ENCODE data around the gene FOXA3.
"Not testable (repeated sequence)": the region's sequence is repeated elsewhere in the genome, so short reads cannot be mapped to it uniquely, and the experiment has no call there.

Gene FOXA3

DNA sequence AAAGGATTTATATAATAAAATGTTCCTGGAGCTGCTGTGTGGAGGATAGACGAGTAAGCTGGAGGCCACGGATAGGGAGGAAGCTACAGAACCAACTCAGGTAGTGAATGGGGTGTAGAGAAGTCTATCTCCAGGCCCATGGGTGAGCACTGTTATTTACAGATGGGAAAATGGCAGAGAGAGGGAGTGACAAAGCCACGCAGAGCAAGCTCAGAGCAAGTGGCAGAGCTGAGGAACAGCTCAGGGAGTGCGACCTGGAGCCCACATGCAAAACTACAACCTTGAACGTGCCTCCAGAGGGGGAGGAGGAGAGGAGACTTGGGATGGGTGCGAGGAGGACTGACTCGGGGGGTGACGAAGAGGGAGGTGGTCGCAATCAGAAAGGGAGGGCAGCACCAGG is 35.6 kb upstream of the FOXA3 start:
- no peak for DNase-seq (ENCODE audit: low read depth in 2 of 2)

DNA sequence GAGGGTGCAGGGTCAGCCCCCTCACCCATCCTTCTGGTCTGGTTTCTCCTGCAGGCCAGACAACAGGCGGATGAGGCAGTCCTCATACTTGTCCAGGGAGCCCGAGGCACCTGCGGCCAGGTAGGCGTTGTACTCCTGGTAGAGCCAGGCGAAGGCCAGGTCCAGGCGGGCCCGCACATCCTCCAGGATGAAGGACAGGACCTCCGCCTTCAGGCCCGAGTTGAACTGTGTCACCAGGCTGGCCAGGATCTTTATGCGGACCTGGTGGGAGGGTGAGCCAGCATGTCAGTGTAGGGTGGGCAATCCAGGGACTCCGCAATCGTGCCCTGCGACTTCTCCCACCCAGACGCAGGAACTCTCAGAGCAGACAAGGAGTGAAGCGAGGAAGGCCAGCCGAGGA is 35.2 kb upstream of the FOXA3 start:
- DNase-seq (ENCODE audit: low read depth in 2 of 2): no peak

- DNase-seq (ENCODE audit: low read depth in 2 of 2): no peak
These were observed 29.2 kb upstream of the FOXA3 start for GRCh38 chr19:45834970-45835369.

- no peak for DNase-seq (ENCODE audit: low read depth in 2 of 2)
These were observed 21.9 kb upstream of the FOXA3 start for GRCh38 chr19:45842198-45842597.

DNA sequence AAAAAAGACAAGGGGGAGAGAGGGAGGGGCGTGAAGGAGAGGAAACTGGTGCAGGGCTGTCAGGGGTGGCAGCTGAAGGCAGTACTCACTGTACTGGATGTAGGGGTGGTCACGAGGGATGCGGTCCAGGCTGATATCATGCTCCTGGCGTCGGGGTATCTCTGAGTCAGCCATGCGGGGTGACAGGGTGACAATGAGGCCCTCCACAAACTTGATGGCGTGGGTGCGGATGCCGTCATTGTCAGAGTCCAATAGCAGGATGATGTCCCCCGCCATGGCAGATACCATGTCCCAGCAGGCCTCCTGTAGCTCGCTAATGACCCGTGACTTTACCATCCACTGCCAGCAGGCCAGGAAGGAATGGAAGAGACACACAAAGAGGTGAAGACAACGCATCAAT is 16.5 kb upstream of the FOXA3 start:
- no peak for DNase-seq (ENCODE audit: low read depth in 2 of 2)

- DNase-seq (ENCODE audit: low read depth in 2 of 2): no peak
These were observed 15.2 kb upstream of the FOXA3 start for GRCh38 chr19:45848922-45849321.

DNA sequence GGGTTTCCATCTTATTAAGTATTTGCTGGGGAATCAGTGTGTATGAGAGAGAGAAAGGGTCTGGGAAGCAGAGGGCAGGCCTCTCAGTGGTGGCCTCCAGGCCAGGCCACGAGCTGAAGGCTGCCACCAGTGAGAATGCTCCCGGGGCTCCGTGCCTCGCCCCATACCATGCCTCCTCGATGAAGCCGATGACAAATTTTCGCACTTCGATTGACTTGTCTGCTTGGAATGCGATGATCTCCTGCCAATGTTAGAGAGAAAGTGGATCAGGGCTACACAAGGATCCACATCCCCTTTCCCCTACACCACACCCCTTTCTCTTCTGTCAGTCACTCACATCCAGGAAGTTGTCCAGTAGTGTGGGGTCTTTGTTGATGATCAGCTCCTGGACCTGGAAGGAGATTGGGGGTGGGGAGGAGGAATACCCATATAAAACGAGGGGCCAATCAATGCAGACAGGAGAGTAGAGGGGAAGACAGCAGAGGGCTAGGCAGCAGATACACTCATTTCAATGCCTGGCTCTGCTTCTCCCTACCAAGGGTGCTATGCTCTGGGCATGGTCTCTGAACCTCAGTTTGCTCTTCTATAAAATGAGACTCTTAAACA is 11.9 kb upstream of the FOXA3 start:
- DNase-seq (ENCODE audit: low read depth in 2 of 2): no peak

DNA sequence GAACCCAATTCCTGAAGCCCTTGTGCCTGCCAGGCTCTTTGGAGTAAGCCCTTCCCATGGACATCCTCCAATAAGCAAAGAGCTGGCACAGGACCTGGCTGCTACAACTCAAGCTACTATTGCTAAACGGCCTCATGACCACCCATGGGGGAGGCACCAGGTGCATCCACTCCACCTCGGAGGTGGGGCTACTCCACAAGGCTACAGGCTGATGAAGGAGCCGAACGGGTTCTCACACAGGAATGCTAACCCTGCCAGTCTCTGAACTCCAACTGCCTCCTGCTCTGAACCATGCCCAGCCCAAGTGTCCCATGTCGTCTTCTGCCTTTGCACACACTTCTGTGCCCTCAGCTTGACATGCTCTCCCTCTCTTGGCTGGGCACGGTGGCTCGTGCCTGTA is 11.1 kb upstream of the FOXA3 start:
- DNase-seq (ENCODE audit: low read depth in 2 of 2): no peak

- no peak for DNase-seq (ENCODE audit: low read depth in 2 of 2)
These were observed 9.9 kb upstream of the FOXA3 start for GRCh38 chr19:45854167-45854778.

DNA sequence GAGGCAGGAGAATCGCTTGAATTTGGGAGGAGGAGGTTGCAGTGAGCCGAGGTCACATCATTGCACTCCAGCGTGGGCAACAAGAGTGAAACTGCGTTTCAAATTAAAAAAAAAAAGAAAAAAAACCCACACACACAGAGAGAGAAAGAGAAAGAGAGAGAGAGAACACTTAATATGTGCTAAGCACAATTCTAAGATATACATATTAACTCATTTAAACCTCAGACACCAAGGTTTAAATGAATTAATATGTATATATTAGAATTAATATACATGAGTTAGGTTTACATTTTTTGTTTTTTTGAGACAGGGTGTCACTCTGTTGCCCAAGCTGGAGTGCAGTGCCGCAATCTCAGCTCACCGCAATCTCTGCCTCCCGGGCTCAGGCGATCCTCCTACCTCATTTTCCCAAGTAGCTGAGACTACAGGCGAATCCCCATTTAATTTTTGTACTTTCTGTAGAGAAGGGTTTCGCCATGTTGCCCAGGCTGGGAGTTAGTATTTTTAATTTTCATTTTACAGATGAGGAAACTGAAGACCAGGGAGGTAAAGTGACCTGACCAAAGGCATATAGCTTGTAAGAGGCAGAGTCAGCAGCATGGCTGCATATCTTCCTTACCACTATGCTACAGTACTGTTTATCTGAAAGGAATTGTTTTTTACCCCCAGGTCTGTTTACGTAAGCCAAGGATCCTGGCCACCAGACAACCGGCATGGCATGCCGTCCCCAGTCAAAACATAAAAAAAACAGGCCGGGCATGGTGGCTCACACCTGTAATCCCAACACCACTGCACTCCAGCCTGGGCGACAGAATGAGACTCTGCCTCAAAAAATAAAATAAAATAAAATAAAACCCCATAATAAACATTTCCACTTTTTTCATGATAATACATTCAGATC is 3.5 kb upstream of the FOXA3 start:
- no peak for DNase-seq (ENCODE audit: low read depth in 2 of 2)

DNA sequence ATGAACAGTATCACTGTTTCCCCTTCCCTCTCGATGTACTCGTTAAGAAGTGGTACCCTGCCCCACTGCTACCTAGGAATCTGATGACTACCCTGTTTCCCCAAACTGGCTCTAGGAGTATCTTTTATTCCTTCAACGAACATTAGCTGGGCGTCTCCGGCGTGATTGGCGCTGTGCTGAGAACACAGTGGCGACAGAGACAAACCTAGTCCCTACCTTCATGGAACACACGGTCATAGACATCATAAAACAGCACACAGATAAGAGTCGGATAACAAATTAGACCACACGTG is 1.9 kb upstream of the FOXA3 start:
- no peak for DNase-seq (ENCODE audit: low read depth in 2 of 2)

- peak; percentile 91 to 96 for DNase-seq (ENCODE audit: low read depth in 2 of 2)
These were observed 1.4 kb upstream of the FOXA3 start, which contains the start of gene SYMPK for GRCh38 chr19:45862564-45863334. Gene SYMPK (minus strand): TSS chr19:45863147. CDS start chr19:45854495, 8,652 bp downstream.

DNA sequence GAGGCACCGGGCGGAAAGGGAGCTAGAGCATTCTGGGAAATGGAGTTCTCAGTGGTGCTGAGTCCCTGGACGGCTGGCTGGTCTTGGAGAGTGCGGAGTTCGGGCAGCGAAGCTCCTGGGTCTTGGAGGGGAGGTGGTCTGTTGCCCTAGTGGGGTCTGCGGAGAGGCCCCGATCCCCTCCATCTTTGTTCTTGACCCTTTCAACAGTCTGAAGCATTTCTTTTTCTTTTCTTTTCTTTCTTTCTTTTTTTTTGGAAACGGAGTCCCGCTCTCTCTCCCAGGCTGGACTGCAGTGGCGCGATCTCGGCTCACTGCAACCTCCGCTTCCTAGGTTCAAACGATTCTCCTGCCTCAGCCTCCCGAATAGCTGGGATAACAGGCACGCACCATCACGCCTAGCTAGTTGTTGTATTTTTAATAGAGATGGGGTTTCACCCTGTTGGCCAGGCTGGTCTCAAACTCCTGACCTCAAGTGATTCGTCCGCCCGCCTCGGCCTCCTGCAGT is 739 bp upstream of the FOXA3 start:
- DNase-seq (ENCODE audit: low read depth in 2 of 2): no peak

- DNase-seq (ENCODE audit: low read depth in 2 of 2): no peak
These were observed 530 bp downstream of the FOXA3 start for GRCh38 chr19:45864629-45865082.

- no peak for DNase-seq (ENCODE audit: low read depth in 2 of 2)
These were observed 1.3 kb downstream of the FOXA3 start for GRCh38 chr19:45865269-45865948.

DNA sequence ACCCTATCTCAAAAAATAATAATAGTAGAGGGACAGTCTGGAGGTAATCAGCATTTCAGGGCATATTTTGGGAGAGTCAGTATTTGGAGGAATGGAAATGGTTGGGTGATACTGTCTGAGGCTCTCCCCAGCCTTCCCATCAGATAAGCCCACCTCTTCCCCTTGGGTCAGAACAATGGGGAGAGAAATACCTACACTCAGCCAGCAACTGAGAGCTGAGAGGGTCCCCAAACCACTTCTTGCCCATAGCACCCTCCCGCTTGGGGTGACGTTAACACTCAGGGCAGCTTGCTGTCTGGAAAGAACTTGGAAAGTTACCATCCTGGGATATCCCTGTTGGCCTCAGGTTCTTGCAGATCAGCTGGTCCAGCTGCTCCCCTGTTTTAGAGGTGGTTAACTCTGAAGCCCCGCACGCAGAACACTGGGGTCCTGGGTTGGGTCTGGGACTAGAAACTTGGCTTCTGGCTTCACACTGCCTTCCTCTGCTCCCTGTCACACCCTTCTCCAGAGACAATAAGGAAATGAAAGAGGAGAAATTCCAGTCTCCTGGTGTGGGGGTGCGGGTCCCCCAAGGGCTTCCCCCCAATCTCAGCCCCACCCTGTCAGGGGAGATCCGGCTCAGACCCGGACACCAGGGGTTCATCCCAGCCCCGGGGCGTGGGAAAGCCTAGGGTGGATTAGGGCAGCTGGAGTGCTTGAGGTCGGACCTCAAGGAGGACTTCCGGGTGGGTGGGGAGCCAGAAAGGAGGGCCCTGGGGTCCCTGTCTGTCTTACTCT is 2.5 kb downstream of the FOXA3 start:
- no peak for DNase-seq (ENCODE audit: low read depth in 2 of 2)

- not testable (repeated sequence) for DNase-seq (ENCODE audit: low read depth in 2 of 2)
These were observed 3.1 kb downstream of the FOXA3 start for GRCh38 chr19:45867241-45867640.

DNA sequence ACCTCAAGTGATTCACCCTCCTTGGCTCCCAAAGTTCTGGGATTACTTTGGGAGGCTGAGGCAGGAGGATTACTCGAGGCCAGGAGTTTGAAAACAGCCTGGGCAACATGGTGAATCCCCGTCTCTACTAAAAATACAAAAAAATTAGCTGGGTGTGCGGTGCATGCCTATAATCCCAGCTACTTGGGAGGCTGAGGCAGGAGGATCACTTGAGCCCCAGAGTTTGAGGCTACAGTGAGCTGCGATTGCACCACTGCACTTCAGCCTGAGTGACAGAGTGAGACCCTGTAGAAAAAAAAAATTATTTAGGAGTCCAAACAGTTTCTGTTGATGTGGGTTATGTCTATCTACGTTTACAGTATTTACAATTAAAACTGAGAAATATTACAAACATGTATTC is 6.7 kb downstream of the FOXA3 start:
- no peak for DNase-seq (ENCODE audit: low read depth in 2 of 2)

- DNase-seq (ENCODE audit: low read depth in 2 of 2): no peak
These were observed 8.2 kb downstream of the FOXA3 start for GRCh38 chr19:45872095-45872919.

All from stimulated activated CD4-positive, alpha-beta T cell treated with anti-CD3 and anti-CD28 coated beads, Interleukin-1b, Interleukin-23, amount 100 ng/mL, for 1 hour (primary cell).